IPS-20b (cell line): ENCODE results near the gene MYO5C.
A peak's percentile ranks its signal among the peaks of the same experiment; 100 is the strongest.

Source experiments
- H3K27ac ChIP-seq: one replicate; pipeline ENCODE4 v1.5.1; 2013; ENCODE audit warnings: low read length
- H3K27me3 ChIP-seq: 2 replicates; pipeline ENCODE4 v1.6.1; 2013; ENCODE audit warnings: mild to moderate bottlenecking, low read length, inconsistent platforms; ENCODE audit not compliant: insufficient read depth
- H3K36me3 ChIP-seq: 2 replicates; pipeline ENCODE4 v1.6.1; 2013; ENCODE audit warnings: low read depth, mild to moderate bottlenecking, inconsistent platforms, low read length, moderate library complexity; ENCODE audit not compliant: insufficient read depth
- H3K4me1 ChIP-seq: 2 replicates; pipeline ENCODE4 v1.6.1; 2013; ENCODE audit warnings: mild to moderate bottlenecking, control low read depth, inconsistent platforms, low read length, moderate library complexity; ENCODE audit not compliant: insufficient read depth
- H3K4me3 ChIP-seq: 2 replicates; pipeline ENCODE4 v1.5.1; 2013; ENCODE audit warnings: mild to moderate bottlenecking, low read length, inconsistent platforms
- H3K9ac ChIP-seq: 2 replicates; pipeline ENCODE4 v1.6.1; 2013; ENCODE audit warnings: low read depth, mild to moderate bottlenecking, inconsistent platforms, low read length, moderate library complexity
- H3K9me3 ChIP-seq: 2 replicates; pipeline ENCODE4 v1.6.1; 2013; ENCODE audit warnings: mild to moderate bottlenecking, low read depth, low read length, inconsistent platforms; ENCODE audit not compliant: insufficient read depth

The MYO5C gene

GRCh38 chr15:52262364-52262763, 33.2 kb downstream of the MYO5C start:
- H3K4me3 ChIP-seq = peak overlapping the region; percentile 2; the same call in 1 of the 2 replicates
- no peaks in the 10 kb centered on the region for H3K27me3 ChIP-seq
- peaks cover 26% of the 10 kb centered on the region; the same call in 1 of the 2 replicates for H3K4me1 ChIP-seq
- peak overlapping the region; percentile 92 for H3K27ac ChIP-seq
- H3K9ac ChIP-seq = peak overlapping the region; percentile 75
- peaks cover 64% of the 10 kb centered on the region for H3K36me3 ChIP-seq
- no peaks in the 10 kb centered on the region for H3K9me3 ChIP-seq

- Histone ChIP-seq H3K4me1 (peaks cover 26% of the 10 kb centered on the region; the same call in 1 of the 2 replicates), H3K4me3 (peak overlapping the region; percentile 23; the same call in 1 of the 2 replicates), H3K9ac (peak overlapping the region; percentile 75), H3K27me3 (no peaks in the 10 kb centered on the region), H3K27ac (peak overlapping the region; percentile 92), H3K9me3 (no peaks in the 10 kb centered on the region), H3K36me3 (peaks cover 57% of the 10 kb centered on the region)
These were observed 33.9 kb downstream of the MYO5C start for GRCh38 chr15:52261498-52262242.

- Histone ChIP-seq H3K4me1 (peaks cover 26% of the 10 kb centered on the region; the same call in 1 of the 2 replicates), H3K4me3 (peak overlapping the region; percentile 23; the same call in 1 of the 2 replicates), H3K36me3 (peaks cover 53% of the 10 kb centered on the region), H3K9ac (peak overlapping the region; percentile 71; the same call in 1 of the 2 replicates), H3K27ac (peak overlapping the region; percentile 71), H3K27me3 (no peaks in the 10 kb centered on the region), H3K9me3 (no peaks in the 10 kb centered on the region)
These were observed 34.6 kb downstream of the MYO5C start for GRCh38 chr15:52261026-52261425.

GRCh38 chr15:52259503-52259902, 36.1 kb downstream of the MYO5C start:
- Histone ChIP-seq H3K4me1 (peaks cover 26% of the 10 kb centered on the region; the same call in 1 of the 2 replicates), H3K9me3 (no peaks in the 10 kb centered on the region), H3K4me3 (no peak overlapping the region), H3K27me3 (no peaks in the 10 kb centered on the region), H3K27ac (no peak overlapping the region), H3K9ac (no peak overlapping the region), H3K36me3 (peaks cover 58% of the 10 kb centered on the region)

- Histone ChIP-seq H3K4me1 (peaks cover 26% of the 10 kb centered on the region; the same call in 1 of the 2 replicates), H3K27me3 (no peaks in the 10 kb centered on the region), H3K9me3 (no peaks in the 10 kb centered on the region), H3K9ac (no peak overlapping the region; the same call in 1 of the 2 replicates), H3K4me3 (no peak overlapping the region), H3K27ac (no peak overlapping the region), H3K36me3 (peaks cover 52% of the 10 kb centered on the region)
These were observed 37.1 kb downstream of the MYO5C start for GRCh38 chr15:52258461-52258860.

- Histone ChIP-seq H3K27me3 (no peaks in the 10 kb centered on the region), H3K9ac (peak overlapping the region; percentile 23; the same call in 1 of the 2 replicates), H3K9me3 (no peaks in the 10 kb centered on the region), H3K4me3 (no peak overlapping the region), H3K36me3 (peaks cover 52% of the 10 kb centered on the region), H3K4me1 (peaks cover 22% of the 10 kb centered on the region; the same call in 1 of the 2 replicates), H3K27ac (no peak overlapping the region)
These were observed 37.9 kb downstream of the MYO5C start for GRCh38 chr15:52257734-52258062.

- Histone ChIP-seq H3K9me3 (no peaks in the 10 kb centered on the region), H3K9ac (peak overlapping the region; percentile 23; the same call in 1 of the 2 replicates), H3K36me3 (peaks cover 52% of the 10 kb centered on the region), H3K27me3 (no peaks in the 10 kb centered on the region), H3K27ac (no peak overlapping the region), H3K4me3 (no peak overlapping the region), H3K4me1 (peaks cover 17% of the 10 kb centered on the region; the same call in 1 of the 2 replicates)
These were observed 38.5 kb downstream of the MYO5C start for GRCh38 chr15:52256930-52257733.

GRCh38 chr15:52256366-52256765, 39.2 kb downstream of the MYO5C start:
- Histone ChIP-seq H3K36me3 (peaks cover 53% of the 10 kb centered on the region), H3K9ac (no peak overlapping the region), H3K9me3 (no peaks in the 10 kb centered on the region), H3K4me1 (peaks cover 12% of the 10 kb centered on the region; the same call in 1 of the 2 replicates), H3K27ac (no peak overlapping the region), H3K4me3 (no peak overlapping the region), H3K27me3 (no peaks in the 10 kb centered on the region)

- H3K4me3 ChIP-seq = no peak overlapping the region
- no peaks in the 10 kb centered on the region for H3K27me3 ChIP-seq
- peaks cover 58% of the 10 kb centered on the region for H3K36me3 ChIP-seq
- no peak overlapping the region for H3K9ac ChIP-seq
- H3K27ac ChIP-seq = no peak overlapping the region
- H3K4me1 ChIP-seq = peaks cover 9% of the 10 kb centered on the region; the same call in 1 of the 2 replicates
- no peaks in the 10 kb centered on the region for H3K9me3 ChIP-seq
These were observed 39.7 kb downstream of the MYO5C start for GRCh38 chr15:52255935-52256334.

- no peak overlapping the region for H3K27ac ChIP-seq
- H3K4me3 ChIP-seq = no peak overlapping the region
- H3K9me3 ChIP-seq = no peaks in the 10 kb centered on the region
- no peaks in the 10 kb centered on the region for H3K27me3 ChIP-seq
- H3K9ac ChIP-seq = no peak overlapping the region
- H3K36me3 ChIP-seq = peaks cover 52% of the 10 kb centered on the region
- H3K4me1 ChIP-seq = peaks cover 9% of the 10 kb centered on the region; the same call in 1 of the 2 replicates
These were observed 40.6 kb downstream of the MYO5C start for GRCh38 chr15:52255008-52255407.

GRCh38 chr15:52254391-52254790, 41.2 kb downstream of the MYO5C start:
- Histone ChIP-seq H3K9ac (no peak overlapping the region), H3K27ac (no peak overlapping the region), H3K27me3 (no peaks in the 10 kb centered on the region), H3K4me1 (peaks cover 9% of the 10 kb centered on the region; the same call in 1 of the 2 replicates), H3K9me3 (no peaks in the 10 kb centered on the region), H3K36me3 (peaks cover 51% of the 10 kb centered on the region), H3K4me3 (no peak overlapping the region)
